ENCODE data around the gene CBFA2T2.

DNA sequence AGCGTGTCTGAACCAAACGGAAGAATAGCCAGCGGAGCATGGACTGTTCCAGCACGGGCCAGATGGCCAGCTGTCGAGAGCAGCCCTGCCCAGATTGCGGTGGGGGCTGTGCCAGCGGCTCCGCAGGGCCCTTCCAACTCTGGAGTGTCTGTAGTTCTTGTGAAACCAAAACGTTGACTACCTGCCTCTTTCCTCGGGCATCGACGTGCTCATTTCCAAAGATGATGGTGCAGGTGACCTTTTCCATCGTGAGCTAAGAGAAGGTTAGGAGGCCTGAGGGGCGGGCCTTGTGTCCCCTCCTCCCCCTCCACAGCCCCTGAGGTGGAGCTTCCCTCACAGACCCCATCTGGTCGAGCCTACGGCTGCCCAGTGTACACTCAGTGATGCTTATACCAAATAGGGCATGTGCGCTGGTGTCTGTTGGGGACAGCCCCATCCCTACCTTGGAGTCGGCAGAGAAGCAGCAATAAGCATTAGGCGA, 159.3 kb downstream of the CBFA2T2 start:
- TF ChIP-seq IRF3 (IDR thresholded peaks at IDR 0.05) (no peak), SP1 (IDR thresholded peaks at IDR 0.05; ENCODE audit: low read depth, low read length) (no peak), CTCF (IDR thresholded peaks at IDR 0.05 in 2 of 3, conservative IDR thresholded peaks at IDR 0.05 in 1 of 3; ENCODE audit: control insufficient read depth in 2 of 3, extremely low read depth in 1 of 3, insufficient read depth in 1 of 3, low read depth in 3 of 3, low read length in 3 of 3) (no peak), TAF1 (IDR thresholded peaks at IDR 0.05; ENCODE audit: borderline replicate concordance, low read depth, low read length) (no peak)
